Endothelial cell of umbilical vein (primary cell): Measurements from ENCODE around the gene RCAN1. TPM values are rescaled to one million over a fixed set of nuclear protein-coding genes. Genes with fewer than 3 reads are reported as not detected.

Experiments
- BruUV-seq: library from RNA; stranded (reverse); fragments of 400-500 nt; replicated peaks from 2 replicates; lab custom pipeline; 2021; lab: Mats Ljungman, UMichigan
- CTCF ChIA-PET: fragments of 300-600, 350-600 bp; sonication (Branson Sonifier 250); formaldehyde crosslinking; loops from one replicate; lab custom pipeline; 2021; ENCODE audit warnings: antibody characterized with exemption, inconsistent platforms; lab: Charles Lee
- POLR2A ChIA-PET: fragments of 300-600, 350-600 bp; sonication (Branson Sonifier 250); formaldehyde crosslinking; loops from one replicate; lab custom pipeline; 2021; ENCODE audit warnings: antibody characterized with exemption, inconsistent platforms; lab: Charles Lee
- DNase-seq: peaks from one replicate; pipeline ENCODE4 v3.0.0-alpha.2; 2011; ENCODE audit warnings: low read depth, low spot score
- FAIRE-seq: peaks from 2 replicates; lab custom pipeline; 2011; peaks lifted over from hg19 to GRCh38; lab: Jason Lieb, UNC
- H2AFZ ChIP-seq: 2 replicates; pipeline ENCODE4 v1.6.0; 2012; ENCODE audit warnings: low read depth, low read length, control low read depth, inconsistent platforms
- H3K27ac ChIP-seq: 2 replicates; pipeline ENCODE4 v1.5.1; 2011; ENCODE audit warnings: low read depth, mild to moderate bottlenecking, control low read depth, low read length, moderate library complexity; ENCODE audit not compliant: insufficient read depth
- H3K27me3 ChIP-seq, 2 experiments: 2 replicates each; pipeline versions ENCODE4 v1.6.0 to v1.6.1; 2011; ENCODE audit warnings: low read length in 2 of 2, mixed read lengths in 1 of 2; ENCODE audit not compliant: control insufficient read depth in 2 of 2, insufficient read depth in 2 of 2
- H3K36me3 ChIP-seq, 2 experiments: 2 replicates in 1 of 2; 3 replicates in 1 of 2; pipeline ENCODE4 v1.5.1; 2011; ENCODE audit warnings: low read length in 2 of 2, mild to moderate bottlenecking in 1 of 2, moderate library complexity in 1 of 2; ENCODE audit not compliant: control insufficient read depth in 2 of 2, insufficient read depth in 2 of 2; ENCODE audit errors: extremely low read depth in 1 of 2
- H3K4me1 ChIP-seq: 3 replicates; pipeline ENCODE4 v1.5.1; 2011; ENCODE audit warnings: mild to moderate bottlenecking, low read length; ENCODE audit not compliant: control insufficient read depth, insufficient read depth; ENCODE audit errors: extremely low read depth
- H3K4me2 ChIP-seq: 2 replicates; pipeline ENCODE4 v1.6.1; 2011; ENCODE audit warnings: low read length, control low read depth, mixed read lengths; ENCODE audit not compliant: insufficient read depth
- H3K4me3 ChIP-seq, 3 experiments: fragments of 200-600 bp in 1 of 3; sonication (generic), shearing (Covaris generic) in 1 of 3; replicated peaks in 1 of 3; 2 replicates each; pipeline ENCODE4 v1.5.1; 2011 to 2016; ENCODE audit warnings: control low read depth in 3 of 3, low read length in 3 of 3, mild to moderate bottlenecking in 2 of 3, inconsistent platforms in 1 of 3, low read depth in 1 of 3, moderate library complexity in 1 of 3; ENCODE audit not compliant: insufficient read depth in 1 of 3
- H3K79me2 ChIP-seq: 2 replicates; pipeline ENCODE4 v1.6.0; 2012; ENCODE audit warnings: low read length, inconsistent platforms; ENCODE audit not compliant: control insufficient read depth, insufficient read depth
- H3K9ac ChIP-seq: replicated peaks from 2 replicates; pipeline ENCODE3; 2011; ENCODE audit warnings: low read length, control low read depth; ENCODE audit not compliant: insufficient read depth; ENCODE audit errors: extremely low read depth
- H3K9me1 ChIP-seq: replicated peaks from 3 replicates; pipeline ENCODE4 v1.6.0; 2011; ENCODE audit warnings: mild to moderate bottlenecking, low read length; ENCODE audit not compliant: control insufficient read depth, insufficient read depth; ENCODE audit errors: extremely low read depth
- H3K9me3 ChIP-seq: replicated peaks from 2 replicates; pipeline ENCODE4 v1.5.1; 2012; ENCODE audit warnings: low read length, inconsistent platforms; ENCODE audit not compliant: control insufficient read depth, insufficient read depth
- H4K20me1 ChIP-seq: replicated peaks from 2 replicates; pipeline ENCODE3; 2011; ENCODE audit warnings: mild to moderate bottlenecking, low read length; ENCODE audit not compliant: control insufficient read depth, insufficient read depth; ENCODE audit errors: extremely low read depth
- EZH2 ChIP-seq: IDR thresholded peaks from 2 replicates; pipeline ENCODE4 v1.6.1; 2012; ENCODE audit warnings: borderline replicate concordance, low read depth, mild to moderate bottlenecking, moderate library complexity, low read length, inconsistent platforms; ENCODE audit not compliant: severe bottlenecking
- FOS ChIP-seq: IDR thresholded peaks from 2 replicates; pipeline ENCODE4 v1.6.1; 2011; ENCODE audit warnings: mild to moderate bottlenecking, low read length, moderate library complexity, borderline replicate concordance; ENCODE audit not compliant: insufficient read depth
- GATA2 ChIP-seq: IDR thresholded peaks from 2 replicates; pipeline ENCODE4 v1.7.0; 2011; ENCODE audit warnings: low read depth, mild to moderate bottlenecking, moderate library complexity, mixed read lengths, low read length; ENCODE audit not compliant: insufficient read length, insufficient read depth
- JUN ChIP-seq: IDR thresholded peaks from 2 replicates; pipeline ENCODE4 v1.6.1; 2011; ENCODE audit warnings: borderline replicate concordance, low read depth; ENCODE audit not compliant: insufficient read length, insufficient read depth
- MYC ChIP-seq: IDR thresholded peaks from one replicate; pipeline ENCODE4 v1.6.1; 2011; ENCODE audit warnings: mild to moderate bottlenecking, low read depth, low read length
- POLR2A ChIP-seq: IDR thresholded peaks from 2 replicates; pipeline ENCODE4 v1.6.1; 2012; ENCODE audit warnings: low read depth, mild to moderate bottlenecking, control low read depth, low read length
- POLR2AphosphoS5 ChIP-seq: IDR thresholded peaks from 2 replicates; pipeline ENCODE4 v1.6.1; 2012; ENCODE audit warnings: low read depth, mild to moderate bottlenecking, control low read depth, low read length, moderate library complexity; ENCODE audit not compliant: insufficient read depth
- dilution Hi-C: fragments of 300-500 bp; cut with MboI; formaldehyde crosslinking; loops from one replicate; pipeline ENCODE4 v1.15.0; 2019; ENCODE audit warnings: low sequenced_read_pairs; ENCODE audit not compliant: extremely low pct_ligation_motif_present
- intact Hi-C: fragments of 100-400 bp; cut with micrococcal nuclease; formaldehyde crosslinking; loops from one replicate; pipeline ENCODE4 v1.10.0; 2022
- polyA plus RNA-seq, 4 experiments: library from polyadenylated mRNA; depleted of rRNA in 3 of 4; stranded (reverse) in 3 of 4; unstranded in 1 of 4; fragments of >200 nt; gene quantifications; 2 replicates each; pipeline versions ENCODE4 v1.2.1 to v1.2.3, GENCODE V29; 2011 to 2012; ENCODE audit warnings: missing spikeins in 1 of 4
- total RNA-seq: library from RNA; stranded (reverse); gene quantifications from 2 replicates; pipeline ENCODE4 v1.2.3, GENCODE V29; 2021
- TF ChIP-seq, protein P1 (sequence below), 2 donors: IDR thresholded peaks; 1 replicate in 1 of 2; 2 replicates in 1 of 2; pipeline ENCODE4 v1.5.1; 2011; ENCODE audit warnings: low read length in 2 of 2, mild to moderate bottlenecking in 2 of 2, moderate library complexity in 2 of 2, control low read depth in 1 of 2, inconsistent platforms in 1 of 2, low read depth in 1 of 2; ENCODE audit not compliant: insufficient read depth in 1 of 2; ENCODE audit errors: extremely low read depth in 1 of 2
- TF ChIP-seq, protein P2 (sequence below): IDR thresholded peaks from 2 replicates; pipeline ENCODE4 v1.6.1; 2011; ENCODE audit not compliant: insufficient read depth, insufficient read length

RCAN1 gene
- total and polyA plus RNA-seq, 2 donors (not counting 3 experiments of a cell fraction or from before 2014, with no cell fraction given), result 9.7 to 16.5 TPM

DNA sequence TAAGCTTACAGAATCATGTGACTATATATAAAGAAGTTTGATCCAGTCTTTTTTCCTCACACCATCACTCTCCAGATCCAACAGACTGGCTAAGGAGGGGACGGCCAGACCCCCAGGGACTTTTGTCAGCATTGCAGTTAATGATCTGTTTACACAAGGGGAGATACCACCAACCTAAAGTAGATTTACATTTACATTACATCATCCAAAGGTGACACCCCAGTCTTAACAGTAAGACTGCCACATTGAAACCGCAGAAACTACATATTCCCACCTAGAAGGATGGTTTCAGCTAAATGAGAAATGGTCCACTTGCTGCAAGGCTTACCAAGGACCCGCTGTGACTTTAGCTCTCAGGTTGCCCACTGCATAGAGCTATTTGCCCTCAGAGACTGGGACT is 3.4 kb downstream of the RCAN1 start:
- intact Hi-C loops, result no loop called here
- Histone ChIP-seq H3K9me3 (no peaks in the 10 kb centered on the region), H3K36me3 (no peaks in the 10 kb centered on the region), H3K9ac (no peak overlapping the region), H3K27ac (no peak overlapping the region), H3K4me1 (peaks cover 4% of the 10 kb centered on the region), H4K20me1 (no peaks in the 10 kb centered on the region), H3K9me1 (no peaks in the 10 kb centered on the region), H2AFZ (no peak overlapping the region), H3K4me3 (no peak overlapping the region), H3K79me2 (no peaks in the 10 kb centered on the region), H3K4me2 (no peak overlapping the region), H3K27me3 (no peaks in the 10 kb centered on the region)
- no peak for FAIRE-seq
- CTCF ChIA-PET, result interaction anchor here (0.7 to 13.7 kb wide), 6 partner anchors 9 to 104 kb away, joined by 3 to 394 read pairs (median 6); partner anchors contain the start of gene KCNE1
- no TSS peak for BruUV-seq
- dilution Hi-C loops, result no loop called here
- POLR2A ChIA-PET, result interaction anchor here (1.6 kb wide), 1 partner anchor 101 kb away, joined by 7 read pairs; no protein-coding TSS in a partner anchor
- no peak for DNase-seq
- TF ChIP-seq POLR2AphosphoS5 (no peak), GATA2 (no peak), JUN (no peak), FOS (no peak), MYC (no peak), POLR2A (no peak), EZH2 (no peak)
- TF ChIP-seq, protein P1, sequence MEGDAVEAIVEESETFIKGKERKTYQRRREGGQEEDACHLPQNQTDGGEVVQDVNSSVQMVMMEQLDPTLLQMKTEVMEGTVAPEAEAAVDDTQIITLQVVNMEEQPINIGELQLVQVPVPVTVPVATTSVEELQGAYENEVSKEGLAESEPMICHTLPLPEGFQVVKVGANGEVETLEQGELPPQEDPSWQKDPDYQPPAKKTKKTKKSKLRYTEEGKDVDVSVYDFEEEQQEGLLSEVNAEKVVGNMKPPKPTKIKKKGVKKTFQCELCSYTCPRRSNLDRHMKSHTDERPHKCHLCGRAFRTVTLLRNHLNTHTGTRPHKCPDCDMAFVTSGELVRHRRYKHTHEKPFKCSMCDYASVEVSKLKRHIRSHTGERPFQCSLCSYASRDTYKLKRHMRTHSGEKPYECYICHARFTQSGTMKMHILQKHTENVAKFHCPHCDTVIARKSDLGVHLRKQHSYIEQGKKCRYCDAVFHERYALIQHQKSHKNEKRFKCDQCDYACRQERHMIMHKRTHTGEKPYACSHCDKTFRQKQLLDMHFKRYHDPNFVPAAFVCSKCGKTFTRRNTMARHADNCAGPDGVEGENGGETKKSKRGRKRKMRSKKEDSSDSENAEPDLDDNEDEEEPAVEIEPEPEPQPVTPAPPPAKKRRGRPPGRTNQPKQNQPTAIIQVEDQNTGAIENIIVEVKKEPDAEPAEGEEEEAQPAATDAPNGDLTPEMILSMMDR (IDR thresholded peaks at IDR 0.05; ENCODE audit: extremely low read depth in 1 of 2, insufficient read depth in 1 of 2, low read depth in 1 of 2, low read length in 2 of 2), result no peak
- TF ChIP-seq, protein P2, sequence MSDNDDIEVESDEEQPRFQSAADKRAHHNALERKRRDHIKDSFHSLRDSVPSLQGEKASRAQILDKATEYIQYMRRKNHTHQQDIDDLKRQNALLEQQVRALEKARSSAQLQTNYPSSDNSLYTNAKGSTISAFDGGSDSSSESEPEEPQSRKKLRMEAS, result no peak
